HepG2 (cell line): ENCODE data around the gene COPS7A. TPM values are rescaled to one million over a fixed set of nuclear protein-coding genes. Genes with fewer than 3 reads are reported as not detected.

ENCODE experiments used
- NONO ChIP-seq, 2 experiments: fragments of 450-650 bp in 1 of 2; sonication (generic) in 1 of 2; formaldehyde crosslinking in 1 of 2; IDR thresholded peaks in 1 of 2; conservative IDR thresholded peaks in 1 of 2; 2 replicates each; pipeline versions ENCODE4 v1.6.1 to v1.8.0; 2017 to 2022; ENCODE audit warnings: mild to moderate bottlenecking in 1 of 2, missing genetic modification reagents in 1 of 2, moderate library complexity in 1 of 2
- SMARCC2 ChIP-seq: fragments of 450-650 bp; IDR thresholded peaks from 2 replicates; pipeline ENCODE4 v1.6.1; 2017; ENCODE audit warnings: antibody characterized with exemption, mild to moderate bottlenecking
- TARDBP ChIP-seq: sonication (generic); formaldehyde crosslinking; IDR thresholded peaks from 2 replicates; pipeline ENCODE4 v1.8.0; 2022; ENCODE audit warnings: mild to moderate bottlenecking, missing genetic modification reagents
- ZNF354B ChIP-seq: sonication (generic); formaldehyde crosslinking; IDR thresholded peaks from 2 replicates; pipeline ENCODE4 v1.8.0; 2022; ENCODE audit warnings: mild to moderate bottlenecking, missing genetic modification reagents
- ZSCAN29 ChIP-seq: sonication (generic); formaldehyde crosslinking; conservative IDR thresholded peaks from 2 replicates; pipeline ENCODE4 v1.4.0; 2020; ENCODE audit warnings: mild to moderate bottlenecking, missing genetic modification reagents
- polyA plus RNA-seq, 8 experiments: library from polyadenylated mRNA; depleted of rRNA in 3 of 8; stranded (reverse) in 7 of 8; unstranded in 1 of 8; fragments of >200 nt; fragmentation: Illumina TruSeq in 4 of 8; extraction: Trizol in 4 of 8; gene quantifications; 2 replicates each; pipeline versions ENCODE4 v1.2.1 to v1.2.3, GENCODE V29; 2011 to 2016; ENCODE audit warnings: low read depth in 4 of 8, missing spikeins in 1 of 8, mixed read lengths in 1 of 8; ENCODE audit not compliant: insufficient read depth in 1 of 8
- total RNA-seq, 5 experiments: library from RNA; depleted of rRNA; stranded (reverse); fragments of >200 nt; fragmentation: Illumina TruSeq; extraction: Trizol; gene quantifications; 2 replicates each; pipeline ENCODE4 v1.2.3, GENCODE V29; 2016; ENCODE audit warnings: low read depth in 1 of 5
- TF ChIP-seq, protein P1 (sequence below): sonication (generic); formaldehyde crosslinking; IDR thresholded peaks from 2 replicates; pipeline ENCODE4 v1.8.1; 2023; ENCODE audit warnings: mild to moderate bottlenecking, moderate library complexity, missing genetic modification reagents
- TF ChIP-seq, protein P2 (sequence below), 2 experiments: fragments of 450-650 bp in 1 of 2; sonication (generic) in 1 of 2; formaldehyde crosslinking in 1 of 2; IDR thresholded peaks; 2 replicates each; pipeline versions ENCODE4 v1.6.1 to v1.8.0; 2016 to 2022; ENCODE audit warnings: antibody characterized with exemption in 1 of 2, mild to moderate bottlenecking in 1 of 2, missing genetic modification reagents in 1 of 2
- TF ChIP-seq, protein P3 (sequence below), 2 experiments: sonication (generic) in 1 of 2; formaldehyde crosslinking in 1 of 2; IDR thresholded peaks; 2 replicates each; pipeline versions ENCODE4 v1.4.0 to v1.6.1; 2016 to 2020; ENCODE audit warnings: borderline replicate concordance in 1 of 2, low read depth in 1 of 2, mild to moderate bottlenecking in 1 of 2, missing genetic modification reagents in 1 of 2
- TF ChIP-seq, protein P4 (sequence below): sonication (generic); formaldehyde crosslinking; IDR thresholded peaks from 2 replicates; pipeline ENCODE4 v1.5.0; 2020; ENCODE audit warnings: mild to moderate bottlenecking, missing genetic modification reagents

Gene COPS7A
- total and polyA plus RNA-seq, 2 of the 13 experiments (the other 11 are each of a cell fraction or from before 2014, with no cell fraction given) = 40.0 to 73.6 TPM

DNA sequence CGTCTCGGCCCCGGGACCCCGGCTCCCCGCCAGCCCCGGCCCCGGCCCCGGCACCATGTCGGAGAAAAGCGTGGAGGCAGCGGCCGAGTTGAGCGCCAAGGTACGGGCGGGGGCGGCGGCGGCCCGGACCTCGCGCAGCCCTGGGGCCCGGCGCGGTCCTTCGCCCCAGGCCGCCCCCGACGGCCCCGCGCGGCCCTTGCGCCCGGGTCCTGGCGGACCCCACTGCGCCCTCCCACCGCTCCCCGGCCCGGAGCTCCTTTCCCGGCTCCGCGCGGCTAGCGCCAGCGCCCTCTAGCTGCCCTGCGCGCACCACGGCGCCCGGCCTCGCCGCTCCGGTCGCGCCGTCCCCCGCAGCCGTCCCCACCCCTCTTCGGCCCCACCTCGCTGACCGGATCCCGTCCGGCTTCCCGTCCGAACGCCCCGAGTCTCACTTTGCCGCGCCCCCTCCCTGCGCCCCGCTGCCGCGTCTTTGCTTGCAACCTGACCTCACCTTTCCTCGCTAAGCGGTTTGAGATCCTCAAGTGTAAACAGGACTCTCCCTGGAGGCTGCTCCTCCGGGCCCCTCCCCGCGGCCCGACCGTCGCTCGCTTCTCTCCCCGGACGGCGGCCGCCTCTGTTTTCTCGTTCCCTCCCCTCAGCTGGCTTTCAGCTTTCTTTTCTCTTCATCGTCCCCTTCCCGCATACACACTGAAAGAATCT is 43.0 kb downstream of the COPS7A start (continued):
- no peak for TF ChIP-seq NONO (IDR thresholded peaks at IDR 0.05)
- no peak for TF ChIP-seq NONO (CRISPR knock-in tag; conservative IDR thresholded peaks at IDR 0.05)
- TF ChIP-seq, protein P1, sequence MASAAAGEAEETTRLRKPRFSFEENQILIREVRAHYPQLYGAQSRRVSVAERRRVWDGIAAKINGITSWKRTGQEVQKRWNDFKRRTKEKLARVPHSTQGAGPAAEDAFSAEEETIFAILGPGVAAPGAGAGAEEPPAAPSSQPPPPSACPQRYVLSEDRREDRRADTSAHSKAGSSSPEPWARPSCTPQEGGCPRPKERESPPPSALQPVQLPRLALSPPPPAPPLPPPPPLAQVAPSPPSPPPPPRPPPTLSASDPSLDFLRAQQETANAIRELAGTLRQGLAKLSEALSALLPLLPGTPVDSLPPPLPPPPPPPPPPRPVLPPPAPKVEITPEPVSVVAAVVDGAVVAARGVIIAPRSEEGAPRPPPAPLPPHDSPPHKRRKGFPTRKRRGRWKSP (CRISPR knock-in tag) = no peak
- TF ChIP-seq ZNF354B (CRISPR knock-in tag) = no peak
- TF ChIP-seq, protein P2, sequence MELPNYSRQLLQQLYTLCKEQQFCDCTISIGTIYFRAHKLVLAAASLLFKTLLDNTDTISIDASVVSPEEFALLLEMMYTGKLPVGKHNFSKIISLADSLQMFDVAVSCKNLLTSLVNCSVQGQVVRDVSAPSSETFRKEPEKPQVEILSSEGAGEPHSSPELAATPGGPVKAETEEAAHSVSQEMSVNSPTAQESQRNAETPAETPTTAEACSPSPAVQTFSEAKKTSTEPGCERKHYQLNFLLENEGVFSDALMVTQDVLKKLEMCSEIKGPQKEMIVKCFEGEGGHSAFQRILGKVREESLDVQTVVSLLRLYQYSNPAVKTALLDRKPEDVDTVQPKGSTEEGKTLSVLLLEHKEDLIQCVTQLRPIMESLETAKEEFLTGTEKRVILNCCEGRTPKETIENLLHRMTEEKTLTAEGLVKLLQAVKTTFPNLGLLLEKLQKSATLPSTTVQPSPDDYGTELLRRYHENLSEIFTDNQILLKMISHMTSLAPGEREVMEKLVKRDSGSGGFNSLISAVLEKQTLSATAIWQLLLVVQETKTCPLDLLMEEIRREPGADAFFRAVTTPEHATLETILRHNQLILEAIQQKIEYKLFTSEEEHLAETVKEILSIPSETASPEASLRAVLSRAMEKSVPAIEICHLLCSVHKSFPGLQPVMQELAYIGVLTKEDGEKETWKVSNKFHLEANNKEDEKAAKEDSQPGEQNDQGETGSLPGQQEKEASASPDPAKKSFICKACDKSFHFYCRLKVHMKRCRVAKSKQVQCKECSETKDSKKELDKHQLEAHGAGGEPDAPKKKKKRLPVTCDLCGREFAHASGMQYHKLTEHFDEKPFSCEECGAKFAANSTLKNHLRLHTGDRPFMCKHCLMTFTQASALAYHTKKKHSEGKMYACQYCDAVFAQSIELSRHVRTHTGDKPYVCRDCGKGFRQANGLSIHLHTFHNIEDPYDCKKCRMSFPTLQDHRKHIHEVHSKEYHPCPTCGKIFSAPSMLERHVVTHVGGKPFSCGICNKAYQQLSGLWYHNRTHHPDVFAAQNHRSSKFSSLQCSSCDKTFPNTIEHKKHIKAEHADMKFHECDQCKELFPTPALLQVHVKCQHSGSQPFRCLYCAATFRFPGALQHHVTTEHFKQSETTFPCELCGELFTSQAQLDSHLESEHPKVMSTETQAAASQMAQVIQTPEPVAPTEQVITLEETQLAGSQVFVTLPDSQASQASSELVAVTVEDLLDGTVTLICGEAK (IDR thresholded peaks at IDR 0.05) = no peak
- TF ChIP-seq, protein P2 (CRISPR knock-in tag; IDR thresholded peaks at IDR 0.05) = no peak
- no peak for TF ChIP-seq TARDBP (CRISPR knock-in tag)
- TF ChIP-seq, protein P3, sequence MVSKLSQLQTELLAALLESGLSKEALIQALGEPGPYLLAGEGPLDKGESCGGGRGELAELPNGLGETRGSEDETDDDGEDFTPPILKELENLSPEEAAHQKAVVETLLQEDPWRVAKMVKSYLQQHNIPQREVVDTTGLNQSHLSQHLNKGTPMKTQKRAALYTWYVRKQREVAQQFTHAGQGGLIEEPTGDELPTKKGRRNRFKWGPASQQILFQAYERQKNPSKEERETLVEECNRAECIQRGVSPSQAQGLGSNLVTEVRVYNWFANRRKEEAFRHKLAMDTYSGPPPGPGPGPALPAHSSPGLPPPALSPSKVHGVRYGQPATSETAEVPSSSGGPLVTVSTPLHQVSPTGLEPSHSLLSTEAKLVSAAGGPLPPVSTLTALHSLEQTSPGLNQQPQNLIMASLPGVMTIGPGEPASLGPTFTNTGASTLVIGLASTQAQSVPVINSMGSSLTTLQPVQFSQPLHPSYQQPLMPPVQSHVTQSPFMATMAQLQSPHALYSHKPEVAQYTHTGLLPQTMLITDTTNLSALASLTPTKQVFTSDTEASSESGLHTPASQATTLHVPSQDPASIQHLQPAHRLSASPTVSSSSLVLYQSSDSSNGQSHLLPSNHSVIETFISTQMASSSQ (IDR thresholded peaks at IDR 0.05; ENCODE audit: low read depth) = no peak
- TF ChIP-seq, protein P3 (CRISPR knock-in tag; IDR thresholded peaks at IDR 0.05; ENCODE audit: borderline replicate concordance) = no peak
- TF ChIP-seq SMARCC2 = no peak
- 0 out of 2 replicates have a peak, but pooled peaks have one; percentile 19 for TF ChIP-seq ZSCAN29 (CRISPR knock-in tag)
- TF ChIP-seq, protein P4, sequence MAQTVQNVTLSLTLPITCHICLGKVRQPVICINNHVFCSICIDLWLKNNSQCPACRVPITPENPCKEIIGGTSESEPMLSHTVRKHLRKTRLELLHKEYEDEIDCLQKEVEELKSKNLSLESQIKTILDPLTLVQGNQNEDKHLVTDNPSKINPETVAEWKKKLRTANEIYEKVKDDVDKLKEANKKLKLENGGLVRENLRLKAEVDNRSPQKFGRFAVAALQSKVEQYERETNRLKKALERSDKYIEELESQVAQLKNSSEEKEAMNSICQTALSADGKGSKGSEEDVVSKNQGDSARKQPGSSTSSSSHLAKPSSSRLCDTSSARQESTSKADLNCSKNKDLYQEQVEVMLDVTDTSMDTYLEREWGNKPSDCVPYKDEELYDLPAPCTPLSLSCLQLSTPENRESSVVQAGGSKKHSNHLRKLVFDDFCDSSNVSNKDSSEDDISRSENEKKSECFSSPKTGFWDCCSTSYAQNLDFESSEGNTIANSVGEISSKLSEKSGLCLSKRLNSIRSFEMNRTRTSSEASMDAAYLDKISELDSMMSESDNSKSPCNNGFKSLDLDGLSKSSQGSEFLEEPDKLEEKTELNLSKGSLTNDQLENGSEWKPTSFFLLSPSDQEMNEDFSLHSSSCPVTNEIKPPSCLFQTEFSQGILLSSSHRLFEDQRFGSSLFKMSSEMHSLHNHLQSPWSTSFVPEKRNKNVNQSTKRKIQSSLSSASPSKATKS (CRISPR knock-in tag) = no peak
